Measurements from ENCODE around the gene IFRD1.

GRCh38 chr7:112515989-112516388, 65.7 kb downstream of the IFRD1 start:
- no peak for TF ChIP-seq ZFP30 (CRISPR knock-in tag; IDR thresholded peaks at IDR 0.05)
- TF ChIP-seq TSHZ2 (CRISPR knock-in tag; IDR thresholded peaks at IDR 0.05): no peak
- TF ChIP-seq CSDC2 (CRISPR knock-in tag; IDR thresholded peaks at IDR 0.05): no peak
- no peak for TF ChIP-seq PATZ1 (CRISPR knock-in tag; IDR thresholded peaks at IDR 0.05; ENCODE audit: borderline replicate concordance)
- TF ChIP-seq ZNF70 (CRISPR knock-in tag; IDR thresholded peaks at IDR 0.05): no peak
- TF ChIP-seq ZFP3 (CRISPR knock-in tag; IDR thresholded peaks at IDR 0.05): no peak
- TF ChIP-seq OSR1 (CRISPR knock-in tag; IDR thresholded peaks at IDR 0.05): no peak
- no peak for TF ChIP-seq ZNF8 (CRISPR knock-in tag; IDR thresholded peaks at IDR 0.05)
- no peak for TF ChIP-seq TOX (CRISPR knock-in tag; IDR thresholded peaks at IDR 0.05; ENCODE audit: borderline replicate concordance)
- no peak for TF ChIP-seq SNAI2 (CRISPR knock-in tag; IDR thresholded peaks at IDR 0.05)
- TF ChIP-seq POU6F1 (CRISPR knock-in tag; IDR thresholded peaks at IDR 0.05; ENCODE audit: borderline replicate concordance, low read depth): no peak
- no peak for TF ChIP-seq ARNTL (CRISPR knock-in tag; IDR thresholded peaks at IDR 0.05; ENCODE audit: borderline replicate concordance, low read depth)

All from SK-N-SH treated with all-trans-retinoic acid at 6 μM for 48 hours (cell line).